ENCODE measurements around the gene NPIPB13. TPM values are rescaled to one million over a fixed set of nuclear protein-coding genes. Genes with fewer than 3 reads are reported as not detected.
"Not testable (repeated sequence)": the region's sequence is repeated elsewhere in the genome, so short reads cannot be mapped to it uniquely, and the experiment has no call there.

NPIPB13 gene
- 25.7 TPM for total RNA-seq
- long read RNA-seq, partial matches to known transcripts, result 0 of 12 reads
- long read RNA-seq, other reads (novel, unspliced or antisense), result 12 of 12 reads

- not testable (repeated sequence) for DNase-seq (ENCODE audit: low spot score)
These were observed at the start of gene NPIPB13 for GRCh38 chr16:30248379-30248778. Gene NPIPB13, minus strand, starts transcription at chr16:30248479. Its CDS starts 2,906 bp downstream, at chr16:30245573.

DNA sequence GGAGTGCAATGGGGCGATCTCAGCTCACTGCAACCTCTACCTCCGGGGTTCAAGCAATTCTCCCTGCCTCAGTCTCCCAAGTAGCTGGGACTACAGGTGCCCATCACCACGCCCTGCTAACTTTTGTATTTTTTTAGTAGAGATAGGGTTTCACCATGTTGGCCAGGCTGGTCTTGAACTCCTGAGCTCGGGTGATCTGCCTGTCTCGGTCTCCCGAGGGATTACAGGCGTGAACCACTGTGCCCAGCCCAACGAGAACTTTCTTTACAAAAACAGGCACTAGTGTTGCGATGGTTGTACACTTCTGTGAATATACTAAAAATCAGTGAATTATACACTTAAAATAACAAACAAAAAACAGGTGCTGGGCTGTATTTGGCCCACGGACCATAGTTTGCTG, 34.1 kb upstream of the NPIPB13 start:
- DNase-seq (ENCODE audit: low spot score), result not testable (repeated sequence)

DNA sequence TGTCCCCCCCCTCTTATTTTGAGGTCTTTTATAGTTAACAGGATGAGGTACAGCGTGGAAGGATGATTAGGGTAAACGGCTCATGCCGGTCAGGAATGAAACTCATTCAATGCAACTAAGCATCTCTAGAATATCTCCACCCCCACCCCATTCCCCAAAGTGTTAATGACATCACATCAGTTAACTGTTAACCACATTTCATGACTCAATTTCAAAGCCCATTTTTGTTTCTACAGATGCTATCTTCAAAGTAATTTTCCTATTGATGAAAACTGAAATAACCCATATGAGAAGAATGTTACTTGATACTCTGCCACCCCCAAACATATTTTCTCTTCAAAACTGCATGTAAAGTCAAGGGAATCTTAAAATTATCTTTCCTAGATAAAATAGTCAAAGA, 30.2 kb upstream of the NPIPB13 start:
- not testable (repeated sequence) for DNase-seq (ENCODE audit: low spot score)

- DNase-seq (ENCODE audit: low spot score), result peak; percentile 59
These were observed 31.2 kb downstream of the NPIPB13 start for GRCh38 chr16:30217082-30217481.

DNA sequence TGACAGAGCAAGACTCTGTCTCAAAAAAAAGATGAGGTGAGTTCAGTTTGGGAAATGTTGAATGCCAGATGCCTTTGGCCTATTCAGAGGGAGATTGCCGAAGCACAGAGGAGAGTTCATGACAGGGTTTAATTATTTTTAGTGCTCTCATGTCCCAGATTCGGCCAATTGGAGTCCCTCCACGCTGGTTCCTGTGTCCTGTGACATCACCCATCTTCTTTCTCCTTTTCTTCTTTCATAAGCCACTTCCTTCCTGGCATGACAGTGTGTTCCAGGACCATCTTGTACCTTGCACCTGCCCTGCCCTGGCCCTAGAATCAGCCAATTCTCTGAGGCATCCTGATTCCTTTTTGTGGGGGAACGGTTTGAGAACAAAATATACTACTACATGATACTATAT, 36.9 kb downstream of the NPIPB13 start:
- not testable (repeated sequence) for DNase-seq (ENCODE audit: low spot score)

DNA sequence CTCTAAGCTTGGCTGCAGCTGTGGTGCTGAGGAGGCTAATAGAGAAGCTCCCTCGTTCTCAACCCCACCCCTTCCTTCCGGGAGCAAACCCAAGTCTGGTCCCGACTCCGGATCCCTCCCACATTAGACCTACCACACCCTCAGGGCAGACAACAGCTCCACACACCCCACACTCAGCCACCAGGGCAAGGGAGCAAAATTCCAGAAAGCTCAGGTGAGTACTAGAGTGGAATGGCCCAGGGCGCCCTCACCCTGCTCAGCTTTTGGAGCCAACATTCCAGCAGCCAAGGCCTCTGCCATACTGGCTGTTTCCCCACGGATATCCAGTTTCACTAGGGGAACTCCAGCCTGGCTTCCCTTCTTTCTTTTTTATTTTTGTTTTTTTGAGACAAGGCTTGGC, 39.2 kb downstream of the NPIPB13 start:
- DNase-seq (ENCODE audit: low spot score), result not testable (repeated sequence)

- DNase-seq (ENCODE audit: low spot score), result peak; percentile 26
These were observed 41.1 kb downstream of the NPIPB13 start for GRCh38 chr16:30207063-30207704.

DNA sequence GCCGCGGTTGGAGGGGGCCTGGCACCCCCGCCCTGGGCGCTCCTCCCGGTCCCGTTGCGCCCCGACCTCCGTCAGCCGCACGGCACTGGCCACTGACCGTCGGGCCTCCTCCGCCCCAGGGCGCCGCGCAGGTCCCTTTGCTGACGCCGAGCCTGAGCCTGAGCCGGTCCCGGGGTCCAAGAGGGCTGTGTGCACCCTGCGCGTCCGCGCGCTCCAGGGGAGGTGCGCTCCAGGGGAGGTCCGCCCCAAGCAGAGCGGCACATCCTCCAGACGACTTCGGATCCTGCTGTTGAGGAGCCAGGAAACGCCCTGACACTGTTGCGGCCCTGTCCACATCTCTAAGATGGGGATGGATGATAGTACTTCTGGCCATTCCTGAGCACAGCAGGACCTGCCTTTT, 42.0 kb downstream of the NPIPB13 start:
- DNase-seq (ENCODE audit: low spot score), result not testable (repeated sequence)

- DNase-seq (ENCODE audit: low spot score), result peak; percentile 57
These were observed 42.6 kb downstream of the NPIPB13 start for GRCh38 chr16:30205541-30206236.

DNA sequence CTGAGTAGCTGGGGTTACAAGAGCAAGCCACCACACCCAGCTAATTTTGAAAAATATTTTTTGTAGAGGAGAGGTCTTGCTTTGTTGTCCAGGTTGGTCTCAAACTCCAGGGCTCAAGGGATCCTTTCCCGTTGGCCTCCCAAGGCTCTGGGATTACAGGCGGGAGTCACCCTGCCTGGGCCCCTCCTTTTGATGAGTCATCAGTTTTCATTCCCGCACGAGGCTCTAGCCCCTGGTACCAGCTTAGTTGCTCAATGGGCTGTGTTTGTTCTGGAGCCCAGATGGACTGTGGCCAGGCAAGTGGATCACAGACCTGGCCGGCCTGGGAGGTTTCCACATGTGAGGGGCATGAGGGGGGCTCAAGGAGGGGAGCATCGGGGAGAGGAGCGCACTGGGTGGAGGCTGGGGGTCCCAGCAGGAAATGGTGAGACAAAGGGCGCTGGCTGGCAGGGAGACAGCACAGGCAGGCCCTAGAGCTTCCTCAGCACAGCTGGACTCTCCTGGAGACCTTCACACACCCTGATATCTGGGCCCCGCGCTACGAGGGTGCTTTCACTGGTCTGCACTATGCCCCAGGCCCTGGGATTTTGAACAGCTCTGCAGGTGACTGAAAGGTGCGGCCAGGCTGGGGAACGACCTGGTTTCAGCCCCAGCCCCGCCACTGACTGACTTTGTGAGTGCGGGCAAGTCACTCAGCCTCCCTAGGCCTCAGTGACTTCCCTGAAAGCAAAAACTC, 48.5 kb downstream of the NPIPB13 start:
- not testable (repeated sequence) for DNase-seq (ENCODE audit: low spot score)

GRCh38 chr16:30199049-30199448, 49.2 kb downstream of the NPIPB13 start, which contains the start of gene SULT1A3:
Gene SULT1A3, plus strand, starts transcription at chr16:30199255. Its CDS starts 1,474 bp downstream, at chr16:30200729.
- DNase-seq (ENCODE audit: low spot score), result not testable (repeated sequence)

Other genes starting within 250 kb of the NPIPB13 start
- 0.42 TPM for gene DOC2A, start 237.5 kb downstream of the NPIPB13 start, total RNA-seq
- gene C16orf92, start 225.3 kb downstream of the NPIPB13 start, total RNA-seq, result not detected
- gene TLCD3B, start 217.2 kb downstream of the NPIPB13 start, total RNA-seq, result not detected
- gene ALDOA, start 182.7 kb downstream of the NPIPB13 start, total RNA-seq, result 1,236 TPM
- 81.1 TPM for gene PPP4C, start 172.5 kb downstream of the NPIPB13 start, total RNA-seq
- gene TBX6, start 156.6 kb downstream of the NPIPB13 start, total RNA-seq, result 0.67 TPM
- gene YPEL3, start 152.3 kb downstream of the NPIPB13 start, total RNA-seq, result 49.3 TPM
- gene GDPD3, start 134.9 kb downstream of the NPIPB13 start, total RNA-seq, result 4.3 TPM
- gene MAPK3, start 125.3 kb downstream of the NPIPB13 start, total RNA-seq, result 135 TPM
- gene CORO1A, start 64.9 kb downstream of the NPIPB13 start, total RNA-seq, result 56.2 TPM
- 94.9 TPM for gene BOLA2B, start 54.8 kb downstream of the NPIPB13 start, total RNA-seq
- 25.2 TPM for gene SLX1A, start 54.6 kb downstream of the NPIPB13 start, total RNA-seq
- gene SULT1A3, start 49.2 kb downstream of the NPIPB13 start, total RNA-seq, result 9.4 TPM
- gene CD2BP2, start 106.8 kb upstream of the NPIPB13 start, total RNA-seq, result 57.4 TPM
- 42.1 TPM for gene TBC1D10B, start 122.0 kb upstream of the NPIPB13 start, total RNA-seq
- not detected for gene MYL11, start 126.3 kb upstream of the NPIPB13 start, total RNA-seq
- 2.3 TPM for gene SEPTIN1, start 134.1 kb upstream of the NPIPB13 start, total RNA-seq
- 5.3 TPM for gene ZNF48, start 146.9 kb upstream of the NPIPB13 start, total RNA-seq
- 6.3 TPM for gene ZNF771, start 159.1 kb upstream of the NPIPB13 start, total RNA-seq
- gene DCTPP1, start 181.6 kb upstream of the NPIPB13 start, total RNA-seq, result 26.8 TPM
- gene SEPHS2, start 197.4 kb upstream of the NPIPB13 start, total RNA-seq, result 48.4 TPM
- gene ITGAL, start 224.3 kb upstream of the NPIPB13 start, total RNA-seq, result 6.8 TPM